Measurements from ENCODE around the gene CDK6. TPM values are rescaled to one million over a fixed set of nuclear protein-coding genes. Genes with fewer than 3 reads are reported as not detected.

Gene CDK6
- polyA plus RNA-seq, 1 donor (not counting 4 experiments of a cell fraction or from before 2014, with no cell fraction given), result 53.5 TPM

- no peak for FAIRE-seq
- no peaks in the 10 kb centered on the region for H3K9me3 ChIP-seq (ENCODE audit: control insufficient read depth, low read depth, low read length)
- no peaks in the 10 kb centered on the region for H3K9me1 ChIP-seq (ENCODE audit: control insufficient read depth, extremely low read depth, insufficient read depth, low read length)
- H3K4me1 ChIP-seq (ENCODE audit: control insufficient read depth, extremely low read depth, insufficient read depth, low read length), result peaks cover 37% of the 10 kb centered on the region
- H3K27me3 ChIP-seq (ENCODE audit: control insufficient read depth, extremely low read depth, insufficient read depth, low read length), result no peaks in the 10 kb centered on the region
- H3K9ac ChIP-seq (ENCODE audit: control insufficient read depth, extremely low read depth, insufficient read depth, low read length), result no peak overlapping the region
- dilution Hi-C loops (cut with MboI; ENCODE audit: extremely low pct_ligation_motif_present, low sequenced_read_pairs), result no loop called here
- no peak for TF ChIP-seq CTCF (optimal IDR thresholded peaks at IDR 0.05 in 1 of 3, IDR thresholded peaks at IDR 0.05 in 1 of 3, conservative IDR thresholded peaks at IDR 0.05 in 1 of 3; ENCODE audit: extremely low read depth in 1 of 3, insufficient read depth in 2 of 3, low read length in 3 of 3)
- TF ChIP-seq EZH2 (IDR thresholded peaks at IDR 0.05; ENCODE audit: low read length), result no peak
- peaks cover 3% of the 10 kb centered on the region for H4K20me1 ChIP-seq (ENCODE audit: control insufficient read depth, extremely low read depth, insufficient read depth, low read length)
- peaks cover 5 to 8% of the 10 kb centered on the region in 2 experiments for H3K36me3 ChIP-seq (ENCODE audit: control insufficient read depth in 2 of 2, extremely low read depth in 1 of 2, insufficient read depth in 2 of 2, low read length in 2 of 2)
- H3K79me2 ChIP-seq (ENCODE audit: control insufficient read depth, insufficient read depth, low read length), result peaks cover 85% of the 10 kb centered on the region
- DNase-seq (ENCODE audit: low read depth, low spot score), result no peak
- no peak overlapping the region for H3K4me3 ChIP-seq (ENCODE audit: control insufficient read depth in 2 of 3, extremely low read depth in 1 of 3, insufficient read depth in 2 of 3, low read depth in 1 of 3, low read length in 3 of 3)
- H2AFZ ChIP-seq (ENCODE audit: control insufficient read depth, low read length), result no peak overlapping the region
- H3K4me2 ChIP-seq (ENCODE audit: control insufficient read depth, extremely low read depth, insufficient read depth, low read depth, low read length), result no peak overlapping the region
- H3K27ac ChIP-seq (ENCODE audit: control insufficient read depth, insufficient read depth, low read length), result no peak overlapping the region
Measured at GRCh38 chr7:92769844-92770243, 66.5 kb downstream of the CDK6 start.

GRCh38 chr7:92769394-92769699, 67.0 kb downstream of the CDK6 start:
- H3K4me1 ChIP-seq (ENCODE audit: control insufficient read depth, extremely low read depth, insufficient read depth, low read length), result peaks cover 41% of the 10 kb centered on the region
- no peak overlapping the region for H3K27ac ChIP-seq (ENCODE audit: control insufficient read depth, insufficient read depth, low read length)
- H3K79me2 ChIP-seq (ENCODE audit: control insufficient read depth, insufficient read depth, low read length), result peaks cover 85% of the 10 kb centered on the region
- H2AFZ ChIP-seq (ENCODE audit: control insufficient read depth, low read length), result no peak overlapping the region
- peaks cover 3% of the 10 kb centered on the region for H4K20me1 ChIP-seq (ENCODE audit: control insufficient read depth, extremely low read depth, insufficient read depth, low read length)
- no peak overlapping the region for H3K4me2 ChIP-seq (ENCODE audit: control insufficient read depth, extremely low read depth, insufficient read depth, low read depth, low read length)
- no peak overlapping the region for H3K9ac ChIP-seq (ENCODE audit: control insufficient read depth, extremely low read depth, insufficient read depth, low read length)
- no peaks in the 10 kb centered on the region for H3K27me3 ChIP-seq (ENCODE audit: control insufficient read depth, extremely low read depth, insufficient read depth, low read length)
- H3K9me3 ChIP-seq (ENCODE audit: control insufficient read depth, low read depth, low read length), result no peaks in the 10 kb centered on the region
- H3K9me1 ChIP-seq (ENCODE audit: control insufficient read depth, extremely low read depth, insufficient read depth, low read length), result no peaks in the 10 kb centered on the region
- dilution Hi-C loops (cut with MboI; ENCODE audit: extremely low pct_ligation_motif_present, low sequenced_read_pairs), result no loop called here
- H3K36me3 ChIP-seq (ENCODE audit: control insufficient read depth in 2 of 2, extremely low read depth in 1 of 2, insufficient read depth in 2 of 2, low read length in 2 of 2), result peaks cover 5% of the 10 kb centered on the region in 2 experiments
- DNase-seq (ENCODE audit: low read depth, low spot score) (no peak), FAIRE-seq (no peak)
- TF ChIP-seq EZH2 (IDR thresholded peaks at IDR 0.05; ENCODE audit: low read length) (no peak), CTCF (optimal IDR thresholded peaks at IDR 0.05 in 1 of 3, IDR thresholded peaks at IDR 0.05 in 1 of 3, conservative IDR thresholded peaks at IDR 0.05 in 1 of 3; ENCODE audit: extremely low read depth in 1 of 3, insufficient read depth in 2 of 3, low read length in 3 of 3) (no peak)
- H3K4me3 ChIP-seq (ENCODE audit: control insufficient read depth in 2 of 3, extremely low read depth in 1 of 3, insufficient read depth in 2 of 3, low read depth in 1 of 3, low read length in 3 of 3), result no peak overlapping the region

All from keratinocyte (primary cell).